GM19193 (cell line): ENCODE results near the gene MAP1LC3C.

Source experiments
- POLR2A ChIP-seq: IDR thresholded peaks from 4 replicates; pipeline ENCODE4 v1.6.1; 2011; ENCODE audit not compliant: insufficient read depth, insufficient read length; ENCODE audit errors: extremely low read depth

MAP1LC3C gene

GRCh38 chr1:242004751-242005495 is 6.0 kb upstream of the MAP1LC3C start:
- no peak for TF ChIP-seq POLR2A

GRCh38 chr1:242002510-242002909 is 3.6 kb upstream of the MAP1LC3C start:
- no peak for TF ChIP-seq POLR2A

DNA sequence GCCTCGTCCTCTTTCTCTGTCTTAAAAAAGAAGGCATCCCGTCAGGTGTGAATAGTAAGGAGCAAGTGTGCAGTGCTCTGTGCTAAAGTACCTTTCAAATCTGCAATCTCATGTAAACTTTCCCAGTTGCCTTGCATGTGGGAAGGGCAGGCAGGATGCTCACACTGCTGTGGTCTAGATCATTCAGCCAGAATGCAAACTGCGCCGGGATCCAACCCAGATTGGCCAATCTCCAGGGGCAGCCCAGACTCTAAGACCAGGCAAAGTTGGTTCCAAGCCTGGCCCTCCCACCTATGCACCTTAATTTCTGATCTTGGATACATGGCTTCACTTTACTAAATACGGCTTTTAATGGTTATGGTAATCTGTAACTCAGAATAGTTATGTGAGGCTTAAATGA is 3.2 kb upstream of the MAP1LC3C start:
- TF ChIP-seq POLR2A: no peak

DNA sequence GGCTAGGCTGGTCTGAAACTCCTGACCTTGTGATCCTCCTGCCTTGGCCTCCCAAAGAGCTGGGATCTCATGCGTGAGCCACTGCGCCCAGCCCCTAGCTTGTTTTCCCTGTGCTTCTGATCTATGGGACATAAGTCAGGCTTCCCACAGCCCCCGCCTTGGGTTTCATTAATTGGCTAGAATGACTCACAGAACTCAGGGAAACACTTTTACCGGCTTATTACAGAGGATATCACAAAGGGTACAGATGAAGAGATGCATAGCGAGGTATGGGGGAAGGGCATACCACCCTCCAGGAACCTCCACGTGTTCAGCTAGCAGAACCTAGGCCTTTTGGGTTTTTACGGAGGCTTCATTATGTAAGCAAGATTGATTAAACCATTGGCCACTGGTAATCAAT is 1.5 kb upstream of the MAP1LC3C start:
- no peak for TF ChIP-seq POLR2A

- TF ChIP-seq POLR2A: no peak
Measured at GRCh38 chr1:241998412-241998921, 431 bp downstream of the MAP1LC3C start.

DNA sequence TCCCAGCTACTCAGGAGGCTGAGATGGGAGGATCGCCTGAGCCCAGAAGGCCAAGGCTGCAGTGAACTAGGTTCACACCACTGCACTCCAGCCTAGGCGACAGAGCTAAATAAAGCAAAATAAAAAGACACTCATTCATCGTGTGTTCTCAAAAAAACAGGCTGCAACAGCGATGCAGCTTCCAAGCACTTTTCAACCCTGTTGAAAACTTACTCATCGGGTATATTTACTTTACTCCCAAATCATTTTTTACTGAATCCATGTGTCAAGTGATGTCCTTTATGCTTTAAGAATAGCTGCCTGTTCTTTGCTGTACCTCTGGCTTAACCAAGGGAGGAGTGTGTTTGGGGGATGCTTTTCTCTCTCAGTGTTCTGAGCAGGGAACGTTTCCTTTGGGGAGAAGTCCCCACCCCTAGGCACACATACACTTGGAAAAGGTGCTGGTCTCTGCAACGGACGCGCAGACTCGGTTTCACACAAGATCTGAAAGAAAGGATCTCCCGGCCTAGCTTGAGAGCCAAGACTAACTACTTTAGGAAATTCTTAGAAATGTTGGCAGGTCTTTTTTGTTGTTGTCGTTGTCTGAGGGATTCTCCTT is 1.4 kb downstream of the MAP1LC3C start:
- no peak for TF ChIP-seq POLR2A

- no peak for TF ChIP-seq POLR2A
Measured at GRCh38 chr1:241994171-241994570, 4.7 kb downstream of the MAP1LC3C start.

DNA sequence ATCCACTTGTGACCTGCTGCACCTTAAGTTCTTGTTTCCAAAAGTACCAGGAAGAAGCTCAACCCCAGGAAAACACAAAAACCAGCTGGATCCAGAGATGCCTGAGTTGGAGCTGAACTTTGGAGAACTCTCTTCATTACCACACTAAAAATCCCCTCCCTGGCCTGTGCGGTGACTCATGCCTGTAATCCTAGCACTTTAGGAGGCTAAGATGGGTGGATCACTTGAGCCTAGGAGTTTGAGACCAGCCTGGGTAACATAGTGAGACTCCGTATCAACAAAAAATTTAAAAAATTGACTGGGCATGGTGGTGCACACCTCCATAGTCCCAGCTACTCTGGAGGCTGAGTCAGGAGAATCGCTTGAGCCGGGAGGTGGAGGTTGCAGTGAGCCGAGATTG is 6.2 kb downstream of the MAP1LC3C start:
- TF ChIP-seq POLR2A: no peak

DNA sequence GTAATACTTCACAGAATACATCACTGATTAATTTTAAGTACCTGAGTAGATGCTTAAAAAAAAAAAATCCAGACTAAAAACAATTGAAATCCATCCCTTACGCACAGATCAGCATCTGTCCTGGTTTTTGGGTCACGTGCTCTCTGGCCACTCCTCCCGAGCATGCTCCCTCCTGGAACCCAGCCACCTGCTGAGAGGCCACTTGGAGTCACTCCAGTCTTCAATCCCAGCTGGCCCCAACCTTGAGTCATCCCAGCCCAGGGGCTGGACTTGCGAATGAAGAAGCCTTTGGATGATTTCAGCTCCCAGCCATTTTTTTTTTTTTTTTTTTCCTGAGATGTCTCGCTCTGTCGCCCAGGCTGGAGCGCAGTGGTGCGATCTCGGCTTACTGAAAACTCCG is 8.9 kb downstream of the MAP1LC3C start:
- TF ChIP-seq POLR2A: no peak

- TF ChIP-seq POLR2A: no peak
Measured at GRCh38 chr1:241985787-241986186, 13.1 kb downstream of the MAP1LC3C start.

DNA sequence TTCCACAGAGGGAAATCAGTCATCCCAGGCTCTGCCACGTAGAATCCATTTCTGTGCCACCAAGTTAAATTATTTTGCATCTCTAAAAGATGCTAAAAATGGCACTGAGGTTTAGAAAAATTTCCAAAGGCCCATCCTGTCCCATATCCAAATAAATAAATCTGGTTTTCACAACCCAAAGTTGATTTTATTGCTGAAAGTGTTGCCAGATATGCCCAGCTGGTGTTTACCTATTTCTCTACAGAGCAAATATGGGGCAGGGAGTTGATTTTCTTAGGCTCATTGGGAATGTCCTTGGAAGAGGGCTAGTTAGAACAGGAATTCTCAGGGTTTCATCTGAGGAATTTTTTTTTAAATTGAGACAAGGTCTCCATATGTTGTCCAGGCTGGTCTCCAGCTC is 19.0 kb downstream of the MAP1LC3C start:
- no peak for TF ChIP-seq POLR2A

- TF ChIP-seq POLR2A: no peak
Measured at GRCh38 chr1:241979071-241979470, 19.8 kb downstream of the MAP1LC3C start.

GRCh38 chr1:241976229-241976628 is 22.7 kb downstream of the MAP1LC3C start:
- TF ChIP-seq POLR2A: no peak

GRCh38 chr1:241972703-241973369 is 26.1 kb downstream of the MAP1LC3C start:
- no peak for TF ChIP-seq POLR2A

DNA sequence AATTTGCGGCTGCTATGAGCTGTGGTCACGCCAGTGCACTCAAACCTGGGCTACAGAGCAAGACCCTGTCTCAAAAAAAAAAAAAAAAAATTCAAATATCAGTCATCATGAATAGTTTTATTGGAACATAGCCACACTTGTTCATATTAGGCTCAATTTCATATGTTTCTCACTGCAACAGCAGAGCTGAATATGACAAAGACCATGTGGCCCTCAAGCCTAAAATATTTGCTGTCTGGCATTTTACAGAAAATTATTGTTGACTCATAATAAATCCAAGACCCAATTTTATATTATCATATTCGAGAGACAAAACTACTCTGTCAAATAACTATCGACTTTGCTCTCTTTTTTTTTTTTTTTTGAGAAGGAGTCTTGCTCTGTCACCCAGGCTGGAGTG is 30.3 kb downstream of the MAP1LC3C start:
- TF ChIP-seq POLR2A: no peak
